SK-N-SH (cell line): Measurements from ENCODE around the gene AXIN2. TPM values are rescaled to one million over a fixed set of nuclear protein-coding genes. Genes with fewer than 3 reads are reported as not detected.

Source experiments
- CTCF ChIA-PET: fragments of 300-600, 350-600 bp; formaldehyde crosslinking; extraction: SDS; loops from one replicate; lab custom pipeline; 2021; lab: Yijun Ruan, JAX
- POLR2A ChIA-PET: fragments of 350-600 bp; sonication (Branson Sonifier 250); formaldehyde crosslinking; extraction: SDS; loops from one replicate; lab custom pipeline; 2020; ENCODE audit warnings: antibody characterized with exemption, inconsistent platforms; lab: Yijun Ruan, JAX
- DNase-seq: peaks from one replicate; pipeline ENCODE4 v3.0.0; 2012
- H2AFZ ChIP-seq: fragments of 200-600 bp; sonication (generic); 2 replicates; pipeline ENCODE4 v1.8.1; 2016; ENCODE audit warnings: antibody characterized with exemption, mild to moderate bottlenecking, low read depth
- H3F3A ChIP-seq: fragments of 200-600 bp; sonication (generic); replicated peaks from 2 replicates; pipeline ENCODE3; 2016; ENCODE audit warnings: antibody characterized with exemption, mild to moderate bottlenecking; ENCODE audit not compliant: insufficient read depth
- H3K27ac ChIP-seq, 2 experiments: fragments of 200-500 bp in 1 of 2; fragments of 200-600 bp in 1 of 2; sonication (Bioruptor generic) in 1 of 2; sonication (generic), shearing (Covaris generic) in 1 of 2; 2 replicates each; pipeline versions ENCODE4 v1.5.1 to v1.6.1; 2014 to 2016; ENCODE audit warnings: low read depth in 2 of 2, inconsistent platforms in 1 of 2, low read length in 1 of 2, mild to moderate bottlenecking in 1 of 2, mixed read lengths in 1 of 2
- H3K27me3 ChIP-seq: fragments of 200-600 bp; sonication (generic), shearing (Covaris generic); 2 replicates; pipeline ENCODE4 v1.6.1; 2016; ENCODE audit warnings: mixed run types; ENCODE audit not compliant: insufficient read depth
- H3K36me3 ChIP-seq, 2 experiments: fragments of 200-500 bp in 1 of 2; fragments of 200-600 bp in 1 of 2; sonication (Bioruptor generic) in 1 of 2; sonication (generic) in 1 of 2; replicated peaks in 1 of 2; 2 replicates each; pipeline versions ENCODE3 to v1.5.1; 2014 to 2016; ENCODE audit warnings: low read length in 1 of 2, mild to moderate bottlenecking in 1 of 2; ENCODE audit not compliant: insufficient read depth in 2 of 2, control insufficient read depth in 1 of 2
- H3K4me1 ChIP-seq, 2 experiments: fragments of 200-500 bp in 1 of 2; fragments of 200-600 bp in 1 of 2; sonication (Bioruptor generic) in 1 of 2; sonication (generic), shearing (Covaris generic) in 1 of 2; 2 replicates each; pipeline versions ENCODE4 v1.5.1 to v1.6.1; 2014 to 2016; ENCODE audit warnings: low read depth in 1 of 2, low read length in 1 of 2, mixed run types in 1 of 2; ENCODE audit not compliant: insufficient read depth in 2 of 2, control insufficient read depth in 1 of 2
- H3K4me2 ChIP-seq: fragments of 200-600 bp; sonication (generic), shearing (Covaris generic); 2 replicates; pipeline ENCODE4 v1.6.1; 2017; ENCODE audit warnings: mixed run types
- H3K4me3 ChIP-seq, 2 experiments: fragments of 200-500 bp in 1 of 2; fragments of 200-600 bp in 1 of 2; sonication (Bioruptor generic) in 1 of 2; sonication (generic), shearing (Covaris generic) in 1 of 2; 2 replicates each; pipeline versions ENCODE4 v1.5.1 to v1.8.1; 2014 to 2016; ENCODE audit warnings: low read depth in 2 of 2, inconsistent platforms in 1 of 2, low read length in 1 of 2, mild to moderate bottlenecking in 1 of 2, mixed read lengths in 1 of 2, moderate library complexity in 1 of 2
- H3K79me2 ChIP-seq: fragments of 200-600 bp; sonication (generic); 2 replicates; pipeline ENCODE4 v1.8.1; 2017; ENCODE audit warnings: mild to moderate bottlenecking; ENCODE audit not compliant: insufficient read depth
- H3K9ac ChIP-seq: fragments of 200-600 bp; sonication (generic); 2 replicates; pipeline ENCODE4 v1.6.1; 2017; ENCODE audit warnings: mixed run types
- H3K9me2 ChIP-seq: fragments of 200-600 bp; sonication (generic); 2 replicates; pipeline ENCODE4 v1.6.1; 2017; ENCODE audit warnings: mixed run types
- H3K9me3 ChIP-seq: fragments of 200-600 bp; sonication (generic); 2 replicates; pipeline ENCODE4 v1.6.1; 2017; ENCODE audit warnings: mixed run types, mild to moderate bottlenecking, moderate library complexity
- H4K20me1 ChIP-seq: fragments of 200-600 bp; sonication (generic); 2 replicates; pipeline ENCODE4 v1.6.1; 2017; ENCODE audit warnings: mild to moderate bottlenecking, mixed run types; ENCODE audit not compliant: insufficient read depth
- EP300 ChIP-seq, 2 experiments: IDR thresholded peaks; 2 replicates each; pipeline versions ENCODE4 v1.4.0 to v1.6.1; 2012; ENCODE audit warnings: borderline replicate concordance in 1 of 2, low read depth in 1 of 2, low read length in 1 of 2
- EZH2phosphoT487 ChIP-seq: fragments of 200-600 bp; sonication (generic); IDR thresholded peaks from 2 replicates; pipeline ENCODE4 v1.6.1; 2017; ENCODE audit warnings: low read depth, mixed run types, mild to moderate bottlenecking, antibody characterized with exemption, moderate library complexity, borderline replicate concordance
- FOSL2 ChIP-seq: IDR thresholded peaks from 2 replicates; pipeline ENCODE4 v1.4.0; 2012; ENCODE audit warnings: low read depth, mild to moderate bottlenecking, moderate library complexity, borderline replicate concordance
- FOXM1 ChIP-seq: IDR thresholded peaks from 2 replicates; pipeline ENCODE4 v1.4.0; 2012; ENCODE audit warnings: low read depth, mild to moderate bottlenecking
- GABPA ChIP-seq: IDR thresholded peaks from 2 replicates; pipeline ENCODE4 v1.4.0; 2012; ENCODE audit warnings: low read depth, mild to moderate bottlenecking
- GATA2 ChIP-seq: sonication (generic); formaldehyde crosslinking; IDR thresholded peaks from 2 replicates; pipeline ENCODE4 v1.5.0; 2020; ENCODE audit warnings: mild to moderate bottlenecking, missing genetic modification reagents
- MEF2A ChIP-seq: IDR thresholded peaks from 2 replicates; pipeline ENCODE4 v1.4.0; 2012; ENCODE audit warnings: low read depth, borderline replicate concordance
- NRF1 ChIP-seq: IDR thresholded peaks from 2 replicates; pipeline ENCODE4 v1.6.1; 2012; ENCODE audit warnings: low read depth, mild to moderate bottlenecking, low read length
- RAD21 ChIP-seq: IDR thresholded peaks from 2 replicates; pipeline ENCODE4 v1.6.1; 2012; ENCODE audit warnings: mild to moderate bottlenecking, low read length
- RFX5 ChIP-seq: IDR thresholded peaks from 2 replicates; pipeline ENCODE4 v1.6.1; 2012; ENCODE audit warnings: mild to moderate bottlenecking, improper control_type of control experiment, low read length
- SIN3A ChIP-seq: IDR thresholded peaks from 2 replicates; pipeline ENCODE4 v1.6.1; 2012; ENCODE audit warnings: low read depth, mild to moderate bottlenecking, low read length, moderate library complexity, borderline replicate concordance
- TAF1 ChIP-seq: IDR thresholded peaks from 2 replicates; pipeline ENCODE4 v1.6.1; 2012; ENCODE audit warnings: low read depth, mild to moderate bottlenecking, low read length, moderate library complexity, borderline replicate concordance
- TEAD4 ChIP-seq: IDR thresholded peaks from 2 replicates; pipeline ENCODE4 v1.4.0; 2012; ENCODE audit warnings: mild to moderate bottlenecking, borderline replicate concordance; ENCODE audit not compliant: insufficient read depth
- WGBS: methylation state at CpG from one replicate; pipeline ENCODE4 v1.1.6; 2017; ENCODE audit warnings: low lambda C conversion rate; 5-methylcytosine and 5-hydroxymethylcytosine counted together
- polyA plus RNA-seq, 3 experiments: library from polyadenylated mRNA; depleted of rRNA; stranded (reverse); fragments of >200 nt; gene quantifications; 2 replicates each; pipeline ENCODE4 v1.2.3, GENCODE V29; 2012
- TF ChIP-seq, protein P1 (sequence below): fragments of 150-350 bp; IDR thresholded peaks from 2 replicates; pipeline ENCODE4 v1.6.1; 2017; ENCODE audit warnings: antibody characterized with exemption, low read length, low read depth, borderline replicate concordance
- TF ChIP-seq, protein P2 (sequence below): IDR thresholded peaks from 2 replicates; pipeline ENCODE4 v1.4.0; 2012; ENCODE audit warnings: low read depth, borderline replicate concordance
- TF ChIP-seq, protein P3 (sequence below): IDR thresholded peaks from 2 replicates; pipeline ENCODE4 v1.6.1; 2012; ENCODE audit warnings: mild to moderate bottlenecking, low read depth, low read length, moderate library complexity
- TF ChIP-seq, protein P4 (sequence below): IDR thresholded peaks from 2 replicates; pipeline ENCODE4; 2012

The AXIN2 gene
- polyA plus RNA-seq, 1 of the 3 experiments (the other 2 are of a cell fraction) = 8.3 TPM

DNA sequence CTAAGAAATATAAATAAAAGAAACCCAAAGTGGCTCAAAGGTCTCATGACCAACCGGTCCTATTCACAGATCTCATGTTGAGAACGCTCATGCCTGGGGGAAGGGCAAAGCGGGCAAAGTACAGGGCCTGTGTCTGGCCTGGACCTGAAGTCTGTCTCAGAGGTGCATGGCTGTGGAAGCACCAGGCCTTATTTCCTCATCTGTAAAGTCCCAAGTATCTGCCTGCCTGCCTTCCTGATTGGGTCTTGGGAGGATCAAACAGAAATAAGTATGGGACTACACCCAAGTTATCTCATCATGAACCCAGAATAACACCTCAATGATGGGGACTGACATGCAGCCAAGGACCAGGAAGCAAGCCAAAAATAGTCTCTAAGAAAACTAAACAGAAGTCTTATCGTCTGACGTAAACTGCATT, 14.2 kb downstream of the AXIN2 start:
- peaks cover 0 to 8% of the 10 kb centered on the region in 2 experiments; a peak in 1 of 4 replicates for H3K4me1 ChIP-seq
- no peak overlapping the region for H3K27ac ChIP-seq
- H3K9me3 ChIP-seq = no peaks in the 10 kb centered on the region
- no peak overlapping the region for H3K9ac ChIP-seq
- H3K9me2 ChIP-seq = no peaks in the 10 kb centered on the region
- ChIA-PET CTCF (interaction anchor here (6.5 kb wide), 1 partner anchor 10 kb away, joined by 73 read pairs; no protein-coding TSS in a partner anchor), POLR2A (no interaction called here)
- no peak for DNase-seq
- no peak overlapping the region for H2AFZ ChIP-seq
- TF ChIP-seq, protein P1, sequence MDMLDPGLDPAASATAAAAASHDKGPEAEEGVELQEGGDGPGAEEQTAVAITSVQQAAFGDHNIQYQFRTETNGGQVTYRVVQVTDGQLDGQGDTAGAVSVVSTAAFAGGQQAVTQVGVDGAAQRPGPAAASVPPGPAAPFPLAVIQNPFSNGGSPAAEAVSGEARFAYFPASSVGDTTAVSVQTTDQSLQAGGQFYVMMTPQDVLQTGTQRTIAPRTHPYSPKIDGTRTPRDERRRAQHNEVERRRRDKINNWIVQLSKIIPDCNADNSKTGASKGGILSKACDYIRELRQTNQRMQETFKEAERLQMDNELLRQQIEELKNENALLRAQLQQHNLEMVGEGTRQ = no peak
- TF ChIP-seq EP300 (IDR thresholded peaks at IDR 0.05; ENCODE audit: borderline replicate concordance in 1 of 2, low read depth in 1 of 2, low read length in 1 of 2) = no peak
- TF ChIP-seq RFX5 = no peak
- no peak for TF ChIP-seq NRF1
- TF ChIP-seq, protein P2, sequence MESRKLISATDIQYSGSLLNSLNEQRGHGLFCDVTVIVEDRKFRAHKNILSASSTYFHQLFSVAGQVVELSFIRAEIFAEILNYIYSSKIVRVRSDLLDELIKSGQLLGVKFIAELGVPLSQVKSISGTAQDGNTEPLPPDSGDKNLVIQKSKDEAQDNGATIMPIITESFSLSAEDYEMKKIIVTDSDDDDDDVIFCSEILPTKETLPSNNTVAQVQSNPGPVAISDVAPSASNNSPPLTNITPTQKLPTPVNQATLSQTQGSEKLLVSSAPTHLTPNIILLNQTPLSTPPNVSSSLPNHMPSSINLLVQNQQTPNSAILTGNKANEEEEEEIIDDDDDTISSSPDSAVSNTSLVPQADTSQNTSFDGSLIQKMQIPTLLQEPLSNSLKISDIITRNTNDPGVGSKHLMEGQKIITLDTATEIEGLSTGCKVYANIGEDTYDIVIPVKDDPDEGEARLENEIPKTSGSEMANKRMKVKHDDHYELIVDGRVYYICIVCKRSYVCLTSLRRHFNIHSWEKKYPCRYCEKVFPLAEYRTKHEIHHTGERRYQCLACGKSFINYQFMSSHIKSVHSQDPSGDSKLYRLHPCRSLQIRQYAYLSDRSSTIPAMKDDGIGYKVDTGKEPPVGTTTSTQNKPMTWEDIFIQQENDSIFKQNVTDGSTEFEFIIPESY = no peak
- H3F3A ChIP-seq = no peaks in the 10 kb centered on the region
- H3K4me3 ChIP-seq = no peak overlapping the region
- no peak overlapping the region for H3K4me2 ChIP-seq
- H3K27me3 ChIP-seq = no peaks in the 10 kb centered on the region
- H4K20me1 ChIP-seq = 0 out of 2 replicates have a peak, but pooled peaks cover 4% of the 10 kb centered on the region
- H3K79me2 ChIP-seq = peaks cover 1% of the 10 kb centered on the region; the same call in 1 of the 2 replicates
- WGBS = 86% methylated on average over 5 of the region's 5 CpGs
- H3K36me3 ChIP-seq = peaks cover 5 to 62% of the 10 kb centered on the region in 2 experiments

DNA sequence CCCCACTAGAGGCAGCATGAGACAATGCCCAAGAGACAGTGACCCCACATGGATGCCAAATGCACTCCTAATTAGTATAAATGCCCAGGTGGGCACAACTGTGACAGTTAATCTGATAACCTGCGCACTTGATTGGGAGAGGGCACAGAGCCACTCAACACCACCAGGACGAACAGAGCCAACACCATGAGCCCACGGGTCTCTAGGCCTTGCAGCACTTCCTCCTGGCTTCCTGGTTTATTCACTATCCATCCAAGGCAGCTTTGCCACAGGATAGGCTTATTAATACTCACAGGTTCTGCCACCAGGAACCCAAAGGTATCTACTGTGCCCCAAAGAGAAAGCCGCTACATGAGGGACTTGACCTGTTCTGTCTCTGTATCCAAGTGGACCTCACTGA, 14.9 kb downstream of the AXIN2 start:
- WGBS = 85% methylated on average over 4 of the region's 4 CpGs
- H3K4me2 ChIP-seq = no peak overlapping the region
- H2AFZ ChIP-seq = no peak overlapping the region
- peaks cover 5 to 62% of the 10 kb centered on the region in 2 experiments for H3K36me3 ChIP-seq
- POLR2A ChIA-PET = no interaction called here
- no peak overlapping the region for H3K4me3 ChIP-seq
- H3K9me3 ChIP-seq = no peaks in the 10 kb centered on the region
- CTCF ChIA-PET = interaction anchor here (1.2 to 6.5 kb wide), 2 partner anchors 11 to 252 kb away, joined by 4 to 73 read pairs; no protein-coding TSS in a partner anchor
- no peaks in the 10 kb centered on the region for H3K27me3 ChIP-seq
- no peaks in the 10 kb centered on the region for H3K9me2 ChIP-seq
- no peak for DNase-seq
- 0 out of 2 replicates have a peak, but pooled peaks cover 4% of the 10 kb centered on the region for H4K20me1 ChIP-seq
- TF ChIP-seq, protein P3, sequence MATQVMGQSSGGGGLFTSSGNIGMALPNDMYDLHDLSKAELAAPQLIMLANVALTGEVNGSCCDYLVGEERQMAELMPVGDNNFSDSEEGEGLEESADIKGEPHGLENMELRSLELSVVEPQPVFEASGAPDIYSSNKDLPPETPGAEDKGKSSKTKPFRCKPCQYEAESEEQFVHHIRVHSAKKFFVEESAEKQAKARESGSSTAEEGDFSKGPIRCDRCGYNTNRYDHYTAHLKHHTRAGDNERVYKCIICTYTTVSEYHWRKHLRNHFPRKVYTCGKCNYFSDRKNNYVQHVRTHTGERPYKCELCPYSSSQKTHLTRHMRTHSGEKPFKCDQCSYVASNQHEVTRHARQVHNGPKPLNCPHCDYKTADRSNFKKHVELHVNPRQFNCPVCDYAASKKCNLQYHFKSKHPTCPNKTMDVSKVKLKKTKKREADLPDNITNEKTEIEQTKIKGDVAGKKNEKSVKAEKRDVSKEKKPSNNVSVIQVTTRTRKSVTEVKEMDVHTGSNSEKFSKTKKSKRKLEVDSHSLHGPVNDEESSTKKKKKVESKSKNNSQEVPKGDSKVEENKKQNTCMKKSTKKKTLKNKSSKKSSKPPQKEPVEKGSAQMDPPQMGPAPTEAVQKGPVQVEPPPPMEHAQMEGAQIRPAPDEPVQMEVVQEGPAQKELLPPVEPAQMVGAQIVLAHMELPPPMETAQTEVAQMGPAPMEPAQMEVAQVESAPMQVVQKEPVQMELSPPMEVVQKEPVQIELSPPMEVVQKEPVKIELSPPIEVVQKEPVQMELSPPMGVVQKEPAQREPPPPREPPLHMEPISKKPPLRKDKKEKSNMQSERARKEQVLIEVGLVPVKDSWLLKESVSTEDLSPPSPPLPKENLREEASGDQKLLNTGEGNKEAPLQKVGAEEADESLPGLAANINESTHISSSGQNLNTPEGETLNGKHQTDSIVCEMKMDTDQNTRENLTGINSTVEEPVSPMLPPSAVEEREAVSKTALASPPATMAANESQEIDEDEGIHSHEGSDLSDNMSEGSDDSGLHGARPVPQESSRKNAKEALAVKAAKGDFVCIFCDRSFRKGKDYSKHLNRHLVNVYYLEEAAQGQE = no peak
- TF ChIP-seq TEAD4 (no peak), FOSL2 (no peak), RAD21 (no peak), EZH2phosphoT487 (no peak), GATA2 (CRISPR knock-in tag) (no peak), FOXM1 (no peak), TAF1 (no peak), GABPA (no peak), SIN3A (no peak), MEF2A (no peak)
- TF ChIP-seq, protein P4, sequence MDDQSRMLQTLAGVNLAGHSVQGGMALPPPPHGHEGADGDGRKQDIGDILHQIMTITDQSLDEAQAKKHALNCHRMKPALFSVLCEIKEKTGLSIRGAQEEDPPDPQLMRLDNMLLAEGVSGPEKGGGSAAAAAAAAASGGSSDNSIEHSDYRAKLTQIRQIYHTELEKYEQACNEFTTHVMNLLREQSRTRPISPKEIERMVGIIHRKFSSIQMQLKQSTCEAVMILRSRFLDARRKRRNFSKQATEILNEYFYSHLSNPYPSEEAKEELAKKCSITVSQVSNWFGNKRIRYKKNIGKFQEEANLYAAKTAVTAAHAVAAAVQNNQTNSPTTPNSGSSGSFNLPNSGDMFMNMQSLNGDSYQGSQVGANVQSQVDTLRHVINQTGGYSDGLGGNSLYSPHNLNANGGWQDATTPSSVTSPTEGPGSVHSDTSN = no peak
- no peak overlapping the region for H3K9ac ChIP-seq
- H3K4me1 ChIP-seq = peaks cover 0 to 8% of the 10 kb centered on the region in 2 experiments; a peak in 1 of 4 replicates
- no peak overlapping the region for H3K27ac ChIP-seq
- no peaks in the 10 kb centered on the region; the same call in 1 of the 2 replicates for H3K79me2 ChIP-seq
- no peaks in the 10 kb centered on the region for H3F3A ChIP-seq
